ENCODE measurements around the gene CNKSR3.

The CNKSR3 gene

GRCh38 chr6:154386848-154387717 lies 123.4 kb downstream of the CNKSR3 start:
- DNase-seq (ENCODE audit: low read depth): peak; percentile 88

DNA sequence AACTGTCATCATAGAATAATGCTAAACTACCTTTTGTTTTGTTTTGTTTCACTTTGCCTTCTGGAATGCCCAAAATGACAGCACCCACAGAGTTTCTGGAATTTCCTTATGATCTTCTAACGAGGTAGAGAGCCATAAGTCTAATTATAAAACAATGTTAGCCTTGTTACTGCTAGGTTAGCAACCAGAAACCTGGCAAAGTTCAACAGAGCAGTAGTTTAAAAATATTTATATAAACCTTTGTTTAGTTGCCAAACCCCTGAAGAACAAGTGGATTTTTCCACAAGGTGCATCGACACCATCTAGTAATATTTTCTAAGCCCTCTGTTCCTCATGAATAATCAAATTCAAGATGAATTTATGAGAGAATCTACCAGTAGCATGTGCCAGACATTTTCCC lies 126.3 kb downstream of the CNKSR3 start:
- no peak for DNase-seq (ENCODE audit: low read depth)
- TF ChIP-seq, protein P1, sequence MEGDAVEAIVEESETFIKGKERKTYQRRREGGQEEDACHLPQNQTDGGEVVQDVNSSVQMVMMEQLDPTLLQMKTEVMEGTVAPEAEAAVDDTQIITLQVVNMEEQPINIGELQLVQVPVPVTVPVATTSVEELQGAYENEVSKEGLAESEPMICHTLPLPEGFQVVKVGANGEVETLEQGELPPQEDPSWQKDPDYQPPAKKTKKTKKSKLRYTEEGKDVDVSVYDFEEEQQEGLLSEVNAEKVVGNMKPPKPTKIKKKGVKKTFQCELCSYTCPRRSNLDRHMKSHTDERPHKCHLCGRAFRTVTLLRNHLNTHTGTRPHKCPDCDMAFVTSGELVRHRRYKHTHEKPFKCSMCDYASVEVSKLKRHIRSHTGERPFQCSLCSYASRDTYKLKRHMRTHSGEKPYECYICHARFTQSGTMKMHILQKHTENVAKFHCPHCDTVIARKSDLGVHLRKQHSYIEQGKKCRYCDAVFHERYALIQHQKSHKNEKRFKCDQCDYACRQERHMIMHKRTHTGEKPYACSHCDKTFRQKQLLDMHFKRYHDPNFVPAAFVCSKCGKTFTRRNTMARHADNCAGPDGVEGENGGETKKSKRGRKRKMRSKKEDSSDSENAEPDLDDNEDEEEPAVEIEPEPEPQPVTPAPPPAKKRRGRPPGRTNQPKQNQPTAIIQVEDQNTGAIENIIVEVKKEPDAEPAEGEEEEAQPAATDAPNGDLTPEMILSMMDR (conservative IDR thresholded peaks at IDR 0.05; ENCODE audit: low read length): no peak
- no peak overlapping the region for H3K4me3 ChIP-seq (ENCODE audit: low read length)

More at GRCh38 chr6:154386848-154387717, 123.4 kb downstream of the CNKSR3 start:
- no peak overlapping the region for H3K4me3 ChIP-seq (ENCODE audit: low read length)
- TF ChIP-seq, protein P1 (conservative IDR thresholded peaks at IDR 0.05; ENCODE audit: low read length): no peak

- H3K4me3 ChIP-seq (ENCODE audit: low read length): no peak overlapping the region
- TF ChIP-seq, protein P1 (conservative IDR thresholded peaks at IDR 0.05; ENCODE audit: low read length): no peak
- DNase-seq (ENCODE audit: low read depth): no peak
Measured at GRCh38 chr6:154383273-154383672, 127.2 kb downstream of the CNKSR3 start.

DNA sequence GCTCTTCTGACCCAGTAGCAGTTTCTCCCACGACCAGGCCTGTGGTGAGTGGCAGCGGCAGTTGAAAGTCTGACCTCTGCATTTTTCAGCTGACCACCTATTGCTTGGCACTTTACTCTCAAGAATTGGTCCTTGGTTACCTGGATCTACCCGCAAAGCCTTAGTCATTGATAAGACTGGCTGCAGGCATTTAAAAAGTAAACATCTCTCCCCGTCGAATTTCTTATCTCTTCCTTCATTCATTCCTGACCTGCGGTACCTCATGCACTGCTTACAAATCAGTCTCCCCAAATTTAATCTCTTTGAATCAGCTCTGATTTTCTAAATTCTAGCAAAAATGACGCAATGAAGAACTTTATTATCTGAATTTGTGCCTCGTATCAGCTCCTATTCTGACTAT lies 127.7 kb downstream of the CNKSR3 start:
- DNase-seq (ENCODE audit: low read depth): no peak
- H3K4me3 ChIP-seq (ENCODE audit: low read length): no peak overlapping the region
- TF ChIP-seq, protein P1 (conservative IDR thresholded peaks at IDR 0.05; ENCODE audit: low read length): no peak

DNA sequence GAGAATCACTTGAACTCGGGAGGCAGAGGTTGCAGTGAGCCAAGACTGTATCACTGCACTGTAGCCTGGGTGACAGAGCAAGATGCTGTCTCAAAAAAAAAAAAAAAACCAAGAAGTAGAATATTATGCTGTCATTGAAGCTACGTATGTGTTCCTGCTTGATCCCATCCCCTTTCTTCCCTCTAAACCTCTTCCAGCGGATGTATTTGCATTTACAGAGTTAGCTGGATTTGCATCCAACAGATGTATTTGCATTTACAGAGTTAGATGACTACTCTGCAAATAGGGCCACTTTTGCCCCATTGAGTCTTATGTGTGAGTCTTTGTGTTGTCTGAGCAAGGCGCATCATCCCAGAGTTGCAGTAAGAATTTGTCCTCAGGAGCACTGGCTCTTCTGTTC lies 128.9 kb downstream of the CNKSR3 start:
- no peak for DNase-seq (ENCODE audit: low read depth)
- TF ChIP-seq, protein P1 (conservative IDR thresholded peaks at IDR 0.05; ENCODE audit: low read length): no peak
- no peak overlapping the region for H3K4me3 ChIP-seq (ENCODE audit: low read length)

- no peak overlapping the region for H3K4me3 ChIP-seq (ENCODE audit: low read length)
- DNase-seq (ENCODE audit: low read depth): no peak
- TF ChIP-seq, protein P1 (conservative IDR thresholded peaks at IDR 0.05; ENCODE audit: low read length): no peak
Measured at GRCh38 chr6:154380741-154381140, 129.7 kb downstream of the CNKSR3 start.

- DNase-seq (ENCODE audit: low read depth): no peak
- TF ChIP-seq, protein P1 (conservative IDR thresholded peaks at IDR 0.05; ENCODE audit: low read length): no peak
- H3K4me3 ChIP-seq (ENCODE audit: low read length): no peak overlapping the region
Measured at GRCh38 chr6:154379585-154379984, 130.9 kb downstream of the CNKSR3 start.

Measured in AG10803 (cell line).